GM19023 (cell line): ENCODE measurements around the gene AARS2.
"Not testable (repeated sequence)": the region's sequence is repeated elsewhere in the genome, so short reads cannot be mapped to it uniquely, and the experiment has no call there.

Source experiments
- ATAC-seq: cut with Tn5 transposase; IDR thresholded peaks from one replicate; pipeline ENCODE4 v1.9.1; 2021; ENCODE audit warnings: mild to moderate bottlenecking, moderate library complexity; ENCODE audit not compliant: unreplicated experiment

Gene AARS2

DNA sequence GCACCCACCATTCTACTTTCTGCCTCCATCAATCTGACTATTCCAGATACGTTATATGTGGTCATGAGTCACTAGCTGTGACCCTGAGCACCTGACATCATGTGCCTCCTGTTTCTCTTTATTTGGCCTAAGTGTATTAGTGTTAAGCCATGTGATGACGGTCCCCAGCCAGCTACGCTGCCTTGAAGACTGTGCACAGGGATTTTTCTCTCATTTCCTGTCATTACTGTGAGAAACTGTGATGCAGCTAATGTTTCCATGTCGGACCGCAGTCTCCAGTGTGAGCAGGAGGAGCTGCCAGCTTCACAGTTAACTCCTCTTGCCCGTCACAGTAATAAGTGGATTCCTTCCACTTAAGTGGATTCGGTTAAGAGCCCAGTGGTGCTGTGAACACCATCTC is 19.4 kb upstream of the AARS2 start:
- no peak for ATAC-seq

DNA sequence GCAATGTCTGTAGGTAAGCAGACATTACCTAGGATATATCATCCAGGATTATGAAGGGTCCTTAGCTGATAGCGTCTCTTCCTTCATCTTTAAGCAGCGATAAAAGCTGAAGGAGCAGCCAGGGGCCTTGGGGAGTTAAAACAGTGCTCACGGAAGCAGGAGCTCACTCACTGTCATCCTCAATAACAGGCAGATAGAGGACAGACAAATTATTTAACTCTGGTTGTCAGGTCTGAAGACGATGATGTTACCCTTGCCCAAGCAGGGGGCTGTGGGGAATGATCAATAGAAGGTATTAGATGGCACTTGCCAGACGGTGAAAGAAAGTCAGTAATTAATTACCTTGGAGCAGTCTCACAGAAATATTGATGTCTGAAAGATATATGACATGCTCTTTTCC is 16.7 kb upstream of the AARS2 start:
- no peak for ATAC-seq

DNA sequence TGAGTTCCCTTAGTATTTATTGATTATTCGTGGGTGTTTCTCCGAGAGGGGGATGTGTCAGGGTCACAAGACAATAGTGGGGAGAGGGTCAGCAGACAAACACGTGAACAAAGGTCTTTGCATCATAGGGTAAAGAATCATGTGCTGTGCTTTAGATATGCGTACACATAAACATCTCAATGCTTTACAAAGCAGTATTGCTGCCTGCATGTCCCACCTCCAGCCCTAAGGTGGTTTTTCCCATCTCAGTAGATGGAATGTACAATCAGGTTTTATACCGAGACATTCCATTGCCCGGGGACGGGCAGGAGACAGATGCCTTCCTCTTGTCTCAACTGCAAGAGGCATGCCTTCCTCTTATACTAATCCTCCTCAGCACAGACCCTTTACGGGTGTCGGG is 15.1 kb upstream of the AARS2 start:
- not testable (repeated sequence) for ATAC-seq

DNA sequence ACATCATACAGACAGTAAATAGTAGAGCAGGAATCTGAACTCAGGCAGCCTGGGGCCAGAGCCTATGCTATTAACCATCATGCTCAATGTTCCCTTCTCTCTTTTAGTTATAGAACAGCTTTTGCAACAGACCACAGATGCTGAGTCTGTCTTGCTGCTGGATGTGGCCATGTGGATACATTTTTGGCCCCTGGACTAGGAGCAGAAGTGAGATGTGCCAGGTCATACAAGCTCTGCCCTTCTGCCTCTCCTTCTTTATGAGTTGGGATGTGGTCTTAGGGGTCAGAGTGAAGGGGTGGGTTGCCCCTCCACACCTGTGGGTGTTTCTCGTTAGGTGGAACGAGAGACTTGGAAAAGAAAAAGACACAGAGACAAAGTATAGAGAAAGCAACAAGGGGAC is 14.6 kb upstream of the AARS2 start:
- ATAC-seq, result no peak

DNA sequence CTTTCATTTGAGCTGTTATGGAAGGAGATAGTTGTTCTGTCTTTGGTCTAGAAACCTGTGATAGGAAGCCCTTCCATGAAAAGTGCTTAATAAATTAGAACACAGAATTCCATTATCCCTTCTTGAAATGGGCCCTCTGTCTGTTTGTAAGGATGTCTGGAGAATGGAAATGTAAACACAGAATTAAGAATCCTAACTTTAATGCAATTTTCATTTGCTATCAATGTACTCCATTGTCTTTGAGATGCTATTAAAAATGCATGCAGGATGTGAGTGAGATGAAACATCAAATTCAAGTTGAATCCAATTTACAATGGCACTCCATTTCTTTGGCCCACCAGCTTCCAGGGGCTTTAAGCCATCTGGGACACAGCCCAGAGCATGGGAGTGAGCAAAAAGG is 13.9 kb upstream of the AARS2 start:
- no peak for ATAC-seq

DNA sequence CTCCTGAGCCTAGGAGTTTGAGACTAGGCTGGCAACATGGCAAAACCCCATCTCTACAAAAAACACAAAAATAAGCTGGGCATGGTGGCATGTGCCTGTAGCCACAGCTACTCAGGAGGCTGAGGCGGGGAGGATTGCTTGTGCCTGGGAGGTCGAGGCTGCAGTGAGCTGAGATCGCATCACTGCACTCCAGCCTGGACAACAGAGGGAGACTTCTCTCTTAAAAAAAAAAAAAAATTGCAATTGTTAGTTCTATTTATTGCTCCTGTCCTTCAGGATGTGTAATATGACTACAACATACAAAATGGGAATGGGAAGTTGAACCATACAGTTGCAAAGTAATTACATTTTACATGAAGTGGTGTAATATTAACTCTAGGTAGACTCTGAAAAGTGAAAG is 8.1 kb upstream of the AARS2 start:
- no peak for ATAC-seq

DNA sequence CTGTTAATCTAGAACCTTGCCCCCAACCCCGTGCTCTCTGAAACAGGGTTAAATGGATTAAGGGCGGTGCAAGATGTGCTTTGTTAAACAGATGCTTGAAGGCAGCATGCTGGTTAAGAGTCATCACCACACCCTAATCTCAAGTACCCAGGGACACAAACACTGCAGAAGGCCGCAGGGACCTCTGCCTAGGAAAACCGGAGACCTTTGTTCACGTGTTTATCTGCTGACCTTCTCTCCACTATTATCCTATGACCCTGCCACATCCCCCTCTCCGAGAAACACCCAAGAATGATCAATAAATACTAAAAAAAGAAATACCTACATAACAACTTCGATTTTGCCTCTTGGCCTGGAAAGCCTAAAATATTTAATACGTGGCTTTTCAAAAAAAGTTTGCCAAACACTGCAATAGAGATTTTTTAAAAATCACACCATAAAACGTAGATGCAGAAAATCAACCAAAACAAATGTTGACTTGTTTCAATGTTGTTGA is 4.0 kb upstream of the AARS2 start:
- ATAC-seq, result not testable (repeated sequence)

DNA sequence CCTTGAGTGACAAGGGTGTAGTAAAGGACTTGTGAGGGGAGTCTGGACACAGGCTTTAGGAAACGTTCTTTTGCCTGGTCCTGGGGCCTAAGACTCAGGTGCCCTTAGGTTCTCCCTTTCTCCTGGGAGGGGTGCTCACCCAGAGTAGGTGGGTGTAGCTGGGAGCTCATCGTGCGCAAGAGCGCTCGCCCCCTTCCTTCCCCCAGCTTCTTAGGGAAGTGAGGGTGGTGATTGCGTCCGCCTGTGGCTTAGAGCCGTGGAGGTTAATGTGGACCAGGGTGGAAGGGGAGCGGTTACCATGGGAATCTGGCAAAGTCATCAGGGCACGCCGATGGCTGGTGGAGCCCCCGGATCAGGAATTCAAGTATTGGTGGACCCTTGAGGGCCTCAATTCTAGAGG is 3.3 kb upstream of the AARS2 start:
- no peak for ATAC-seq

DNA sequence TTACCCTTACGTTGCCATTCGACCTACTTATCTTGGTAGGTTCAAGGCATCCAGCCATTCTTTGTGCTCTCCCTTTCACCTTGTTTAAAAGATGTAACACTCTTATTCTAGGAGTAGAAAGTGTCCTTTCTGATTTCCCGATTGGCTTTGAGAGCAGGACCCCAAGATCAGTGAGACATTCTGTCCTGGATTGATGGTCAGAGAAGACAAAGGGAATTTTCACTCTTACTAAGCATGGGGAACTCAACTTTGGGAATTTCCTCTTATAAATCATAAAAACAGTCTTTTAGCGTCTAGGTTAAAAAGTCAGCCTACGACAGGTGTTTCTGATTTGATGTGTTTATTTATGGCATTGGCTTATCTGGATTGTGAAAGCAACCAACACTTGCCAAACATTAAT is 2.8 kb upstream of the AARS2 start:
- no peak for ATAC-seq

DNA sequence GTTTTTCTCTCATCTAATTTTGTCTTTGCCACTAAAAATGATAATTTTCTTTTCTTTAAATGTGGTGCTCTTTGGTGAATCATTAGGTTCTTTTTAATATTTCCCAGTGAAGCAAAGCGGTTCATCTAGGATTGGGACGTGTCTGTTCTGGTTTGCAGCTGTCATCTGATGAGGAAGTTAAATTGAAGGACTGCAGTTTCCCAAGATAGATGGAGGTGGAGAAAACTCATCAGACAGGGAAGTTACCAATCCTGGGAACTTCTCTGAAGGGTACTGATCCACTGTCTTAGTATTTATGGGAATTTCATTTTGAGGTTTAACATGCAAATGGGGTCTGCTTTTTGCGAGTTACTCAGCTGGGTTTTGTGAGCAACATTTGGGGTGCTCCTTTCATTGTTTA is 2.4 kb upstream of the AARS2 start:
- no peak for ATAC-seq

DNA sequence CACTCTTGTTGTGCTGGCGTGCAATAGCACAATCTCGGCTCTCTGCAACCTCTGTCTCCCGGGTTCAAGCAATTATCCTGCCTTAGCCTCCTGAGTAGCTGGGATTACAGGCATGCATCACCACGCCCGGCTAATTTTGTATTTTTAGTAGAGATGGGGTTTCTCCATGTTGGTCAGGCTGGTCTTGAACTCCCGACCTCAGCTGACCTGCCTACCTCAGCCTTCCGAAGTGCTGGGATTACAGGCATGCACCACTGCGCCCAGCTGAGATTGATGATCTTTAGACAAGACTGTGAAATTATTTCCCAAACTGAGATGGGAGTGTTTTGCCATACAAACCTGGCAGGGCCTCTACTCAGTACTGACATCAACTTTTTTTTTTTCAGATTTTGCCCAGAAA is 1.5 kb upstream of the AARS2 start:
- not testable (repeated sequence) for ATAC-seq

DNA sequence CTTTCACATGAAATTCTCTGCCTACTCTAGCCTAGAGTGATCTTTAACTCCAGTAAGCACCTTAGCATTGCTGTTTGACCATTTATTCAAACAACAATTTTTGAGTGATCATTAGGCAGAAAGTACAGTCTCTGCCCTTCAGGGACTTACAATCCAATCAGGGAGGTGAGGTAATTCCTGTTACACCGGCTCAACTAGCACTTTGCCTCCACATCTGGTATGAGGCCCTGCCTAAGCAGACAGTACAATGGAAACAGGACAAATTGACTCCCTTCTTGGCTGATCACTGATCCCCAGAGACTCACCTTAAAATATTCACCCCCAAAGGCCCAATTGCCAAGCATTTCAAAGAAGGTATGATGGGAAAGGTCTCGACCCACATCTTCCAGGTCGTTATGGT is 1.4 kb downstream of the AARS2 start:
- no peak for ATAC-seq

DNA sequence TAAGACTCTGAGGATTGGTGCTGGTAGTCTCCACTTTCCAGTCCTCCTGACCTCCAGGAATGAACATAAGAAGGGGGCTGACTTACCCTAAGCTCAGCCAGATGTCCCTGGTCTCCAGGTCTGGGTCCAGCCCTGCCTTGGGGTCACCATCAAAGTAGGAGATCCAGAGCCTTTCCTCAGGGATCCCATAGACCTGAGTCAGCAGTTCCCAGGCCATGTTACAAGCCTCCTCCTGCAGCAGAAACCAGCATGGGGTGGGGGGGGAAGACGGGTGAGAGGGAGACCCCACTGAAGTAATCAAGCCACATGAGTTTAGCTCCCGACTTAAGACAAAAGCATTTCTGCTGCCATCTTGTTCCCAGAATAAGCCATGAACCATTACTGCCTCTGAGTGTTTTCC is 1.8 kb downstream of the AARS2 start:
- ATAC-seq, result no peak

DNA sequence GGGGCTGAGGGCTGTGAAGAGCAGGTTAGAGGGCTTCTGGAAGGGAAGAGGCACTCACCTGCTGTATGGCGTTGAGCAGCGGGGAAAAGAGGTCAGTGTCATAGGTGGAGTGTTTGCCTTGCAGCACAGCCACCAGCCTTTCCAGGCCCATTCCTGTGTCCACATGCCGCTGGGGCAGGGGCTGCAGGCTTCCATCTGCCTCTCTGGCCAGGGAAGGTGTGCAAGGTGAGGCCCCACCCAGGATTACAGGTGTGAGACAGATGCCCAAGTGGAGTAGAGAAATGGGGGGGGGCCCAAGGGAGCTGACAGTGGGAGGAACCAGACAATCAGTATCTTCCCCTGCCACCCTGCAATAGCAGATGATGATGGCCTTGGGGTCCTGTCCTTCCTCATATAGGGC is 2.9 kb downstream of the AARS2 start:
- ATAC-seq, result no peak

DNA sequence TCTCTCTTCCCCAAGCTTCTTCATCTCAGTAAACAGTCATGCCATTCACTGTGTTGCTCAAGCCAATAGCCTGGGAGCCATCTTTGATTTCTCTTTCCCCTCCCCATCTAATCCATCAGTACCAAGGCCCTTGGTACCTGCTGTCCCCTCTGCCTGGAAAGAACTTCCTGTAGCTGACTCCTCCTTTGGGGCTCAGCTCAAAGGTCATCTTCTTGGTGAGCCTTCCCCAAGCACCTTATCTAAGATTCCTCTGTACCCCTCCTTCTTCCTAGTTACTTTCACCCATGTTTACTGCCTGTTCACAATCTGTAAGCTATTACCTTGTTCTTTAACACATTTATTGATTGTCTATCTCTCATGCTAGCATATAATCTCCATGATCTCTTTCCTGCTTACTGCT is 3.5 kb downstream of the AARS2 start:
- no peak for ATAC-seq

DNA sequence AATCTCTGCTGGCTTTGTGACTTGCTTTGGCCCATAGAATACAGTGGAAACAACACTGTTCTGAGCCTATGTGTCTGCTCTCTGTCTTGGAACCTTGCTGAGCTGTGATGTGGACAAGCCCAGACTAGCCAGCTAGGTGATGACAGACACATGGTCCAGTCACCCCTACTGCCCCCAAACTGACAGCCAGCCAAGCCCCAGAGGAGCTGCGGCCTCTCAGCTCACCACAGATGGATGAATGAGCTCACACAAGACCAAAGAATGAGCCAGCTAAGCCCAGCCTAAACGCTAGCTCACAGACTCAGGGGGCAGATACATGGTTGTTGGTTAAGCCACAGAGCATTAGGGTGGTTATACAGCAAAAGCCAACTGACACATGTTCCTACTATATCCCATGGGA is 4.1 kb downstream of the AARS2 start:
- ATAC-seq, result no peak

DNA sequence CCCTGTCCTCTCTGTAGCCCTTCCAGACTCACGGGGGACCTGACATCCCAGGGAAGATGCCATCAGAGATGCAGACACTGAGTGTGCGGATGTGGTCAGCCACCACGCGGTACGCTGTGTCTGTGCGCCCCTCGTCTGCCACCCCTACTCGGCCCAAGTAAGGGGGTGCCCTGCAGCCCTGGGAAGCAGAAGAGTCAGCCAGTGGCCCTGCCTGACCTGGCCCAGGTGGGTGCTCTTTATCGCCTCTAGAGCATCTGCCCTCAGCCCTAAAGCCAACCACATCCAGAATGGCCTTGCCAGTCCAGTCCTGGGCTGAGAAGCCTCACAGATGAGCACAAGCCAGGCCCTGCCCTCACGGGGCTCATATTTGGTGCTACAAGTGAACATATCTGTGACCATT is 5.9 kb downstream of the AARS2 start:
- ATAC-seq, result no peak

DNA sequence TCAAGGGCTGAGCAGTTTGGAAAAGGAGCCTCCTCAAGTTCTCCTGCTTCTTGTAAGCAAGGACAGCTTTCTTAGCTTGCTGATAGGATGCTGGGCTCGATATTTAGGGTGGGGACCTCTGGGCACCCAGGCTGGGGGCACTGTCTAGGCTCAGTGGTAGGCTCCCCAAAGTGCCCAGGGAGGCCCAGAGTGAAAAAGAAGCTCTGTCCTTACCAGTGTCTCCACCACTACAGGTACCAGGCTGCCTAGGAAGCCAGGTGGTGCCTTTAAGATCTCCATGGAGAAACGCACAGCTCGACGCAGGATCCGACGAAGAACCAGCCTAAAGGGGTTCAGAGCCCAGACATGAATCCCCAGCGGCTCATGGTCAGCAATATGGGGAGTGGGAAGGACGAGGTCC is 6.4 kb downstream of the AARS2 start:
- no peak for ATAC-seq

DNA sequence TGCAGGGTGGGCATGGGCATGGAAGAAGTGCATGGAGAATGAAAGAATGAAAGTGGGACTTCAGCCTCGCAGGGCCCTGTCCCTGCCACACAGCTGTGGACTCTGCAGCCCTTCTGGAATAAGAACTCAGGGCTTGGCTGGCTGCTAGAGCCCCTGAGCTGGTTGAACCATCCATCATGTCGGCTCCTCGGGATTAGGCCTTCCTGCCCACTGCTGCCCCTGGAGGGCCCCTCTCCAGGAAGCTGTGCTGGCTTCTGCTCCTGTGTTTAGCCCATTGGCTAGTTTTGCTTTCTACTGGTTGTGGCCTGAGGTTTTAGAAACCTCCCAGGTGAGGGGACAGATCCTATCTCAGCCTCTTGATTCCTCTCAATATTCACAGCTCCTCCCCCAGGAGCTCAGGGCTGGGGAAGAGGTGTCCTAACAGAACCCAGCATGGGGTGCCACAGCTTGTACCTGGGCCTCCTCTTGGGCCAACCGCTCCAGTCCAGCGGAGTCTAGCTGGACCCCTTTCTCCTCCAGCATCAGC is 7.9 kb downstream of the AARS2 start:
- ATAC-seq, result no peak

DNA sequence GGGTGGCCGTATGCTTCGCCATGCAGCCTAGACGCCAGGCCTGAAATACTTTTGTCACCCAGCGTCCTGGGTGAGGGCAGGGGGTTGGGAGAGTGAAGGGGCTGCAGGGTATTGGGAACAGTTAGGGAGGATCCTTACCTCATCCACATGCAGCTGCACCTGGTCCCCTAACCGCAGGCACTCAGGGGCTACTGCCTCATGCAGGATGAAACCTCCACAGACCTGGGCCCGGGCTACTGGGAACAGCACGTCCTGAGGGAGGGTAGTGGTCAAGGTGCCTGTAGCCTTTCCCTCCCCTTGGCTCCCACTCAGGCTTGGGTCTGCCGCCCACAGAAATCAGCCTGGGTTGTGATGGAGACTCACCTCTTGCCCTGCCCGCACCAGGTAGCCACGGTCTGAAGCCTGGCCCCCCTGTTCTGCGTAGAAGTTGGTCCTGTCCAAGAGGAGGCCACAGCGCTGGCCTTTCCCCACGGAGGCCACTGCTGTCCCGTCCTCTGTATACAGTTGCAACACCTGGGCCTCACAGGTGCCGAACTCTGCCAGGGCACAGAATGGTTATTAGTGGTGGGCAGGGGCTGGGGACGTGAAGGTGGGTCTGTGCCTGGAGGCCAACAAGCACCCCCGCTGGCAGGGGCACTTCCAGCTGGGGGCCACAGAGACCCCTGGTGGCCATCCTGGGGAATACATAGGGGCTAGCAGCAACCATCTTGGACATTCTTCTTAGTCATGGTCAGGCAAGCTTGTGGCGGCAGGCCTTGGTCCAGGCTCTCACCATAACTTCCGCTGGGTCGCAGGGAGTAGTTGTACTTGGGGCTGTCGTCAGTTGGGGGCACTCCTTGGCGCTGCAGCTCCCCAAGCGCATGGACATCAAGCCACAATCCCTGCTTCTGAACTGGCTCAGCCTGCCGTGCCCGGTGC is 8.6 kb downstream of the AARS2 start:
- no peak for ATAC-seq

DNA sequence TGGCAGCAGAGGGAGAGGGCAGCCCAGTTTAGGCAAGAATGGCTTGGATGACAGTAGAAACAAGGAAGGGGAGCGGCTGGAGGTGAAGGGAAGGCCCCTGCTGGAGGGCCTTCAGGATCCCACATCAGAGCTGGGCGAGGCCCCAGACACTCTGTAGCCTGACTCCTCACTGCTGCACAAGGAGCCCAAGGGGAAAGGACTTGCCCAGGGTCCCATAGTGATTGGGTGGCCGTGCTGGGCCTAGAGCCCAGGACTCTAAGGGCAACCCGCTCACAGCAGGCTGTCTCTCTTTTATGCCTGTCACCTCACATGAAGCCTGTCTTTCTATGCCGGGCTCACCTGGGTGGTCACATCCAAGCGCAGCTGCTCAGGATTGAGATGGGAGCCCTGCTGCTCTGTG is 9.3 kb downstream of the AARS2 start:
- ATAC-seq, result no peak

DNA sequence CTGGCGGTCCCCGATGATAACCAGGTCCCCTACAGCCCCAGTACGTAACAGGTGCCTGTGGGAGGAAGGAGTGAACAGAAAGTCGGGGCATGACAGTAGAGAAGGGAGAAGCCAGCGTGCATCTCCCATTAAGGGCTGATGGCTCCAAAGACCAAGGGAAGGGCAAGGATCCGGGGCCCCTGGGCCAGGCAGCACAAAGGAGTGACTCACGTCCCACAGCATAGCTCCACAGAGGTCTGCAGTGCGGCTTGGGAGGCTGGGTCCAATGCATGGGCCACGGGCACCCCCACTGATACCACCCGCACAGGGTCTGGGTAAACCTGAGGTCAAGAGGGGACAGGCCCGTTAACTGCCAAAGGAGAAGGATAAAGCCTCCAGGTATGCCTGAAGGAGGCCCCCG is 10.3 kb downstream of the AARS2 start:
- no peak for ATAC-seq
